Mucosa of stomach (tissue), 1 donor: ENCODE measurements around the gene BABAM1.

Experiments used
- H3K27me3 ChIP-seq: one replicate; pipeline ENCODE4 v1.7.0; 2013; ENCODE audit warnings: mild to moderate bottlenecking, low read length; ENCODE audit not compliant: control insufficient read depth, insufficient read depth
- H3K36me3 ChIP-seq: one replicate; pipeline ENCODE4 v1.7.0; 2013; ENCODE audit warnings: low read length; ENCODE audit not compliant: control insufficient read depth, insufficient read depth
- H3K4me1 ChIP-seq: one replicate; pipeline ENCODE4 v1.7.0; 2013; ENCODE audit warnings: mild to moderate bottlenecking, low read length; ENCODE audit not compliant: control insufficient read depth, insufficient read depth
- H3K4me3 ChIP-seq: one replicate; pipeline ENCODE4 v1.7.0; 2013; ENCODE audit warnings: low read length
- H3K9ac ChIP-seq: one replicate; pipeline ENCODE4 v1.7.0; 2013; ENCODE audit warnings: mild to moderate bottlenecking, low read length, moderate library complexity
- H3K9me3 ChIP-seq: one replicate; pipeline ENCODE4 v1.7.0; 2013; ENCODE audit warnings: mild to moderate bottlenecking, low read length, moderate library complexity; ENCODE audit not compliant: control insufficient read depth
- donor health status: Pancreatic carcinoma.

The BABAM1 gene

GRCh38 chr19:17245535-17245984, 21.7 kb upstream of the BABAM1 start, which contains the start of gene NR2F6:
Gene NR2F6 (minus strand): TSS chr19:17245919. CDS start chr19:17245220, 699 bp downstream.
- Histone ChIP-seq H3K4me1 (peaks cover 59% of the 10 kb centered on the region), H3K9ac (peak within 1 kb of the TSS; percentile 92), H3K27me3 (no peaks in the 10 kb centered on the region), H3K36me3 (peaks cover 3% of the 10 kb centered on the region), H3K9me3 (no peaks in the 10 kb centered on the region), H3K4me3 (peak within 1 kb of the TSS; percentile 97)

GRCh38 chr19:17246681-17247425, 20.4 kb upstream of the BABAM1 start:
- H3K4me3 ChIP-seq, result peak overlapping the region; percentile 31
- no peaks in the 10 kb centered on the region for H3K27me3 ChIP-seq
- peaks cover 49% of the 10 kb centered on the region for H3K4me1 ChIP-seq
- peak overlapping the region; percentile 74 for H3K9ac ChIP-seq
- H3K9me3 ChIP-seq, result no peaks in the 10 kb centered on the region
- no peaks in the 10 kb centered on the region for H3K36me3 ChIP-seq

- no peaks in the 10 kb centered on the region for H3K36me3 ChIP-seq
- H3K9ac ChIP-seq, result peak overlapping the region; percentile 43
- H3K9me3 ChIP-seq, result no peaks in the 10 kb centered on the region
- peaks cover 38% of the 10 kb centered on the region for H3K4me1 ChIP-seq
- H3K4me3 ChIP-seq, result no peak overlapping the region
- no peaks in the 10 kb centered on the region for H3K27me3 ChIP-seq
Observed at GRCh38 chr19:17248011-17248776, 19.0 kb upstream of the BABAM1 start.

- peaks cover 40% of the 10 kb centered on the region for H3K4me1 ChIP-seq
- H3K9me3 ChIP-seq, result no peaks in the 10 kb centered on the region
- H3K9ac ChIP-seq, result no peak overlapping the region
- H3K27me3 ChIP-seq, result no peaks in the 10 kb centered on the region
- H3K4me3 ChIP-seq, result no peak overlapping the region
- H3K36me3 ChIP-seq, result no peaks in the 10 kb centered on the region
Observed at GRCh38 chr19:17249887-17250548, 17.2 kb upstream of the BABAM1 start.

GRCh38 chr19:17254636-17255035, 12.6 kb upstream of the BABAM1 start:
- no peak overlapping the region for H3K4me3 ChIP-seq
- no peak overlapping the region for H3K9ac ChIP-seq
- peaks cover 14% of the 10 kb centered on the region for H3K4me1 ChIP-seq
- H3K27me3 ChIP-seq, result no peaks in the 10 kb centered on the region
- no peaks in the 10 kb centered on the region for H3K36me3 ChIP-seq
- H3K9me3 ChIP-seq, result no peaks in the 10 kb centered on the region

GRCh38 chr19:17255150-17255621, 12.1 kb upstream of the BABAM1 start:
- Histone ChIP-seq H3K9ac (no peak overlapping the region), H3K27me3 (no peaks in the 10 kb centered on the region), H3K4me1 (peaks cover 10% of the 10 kb centered on the region), H3K36me3 (no peaks in the 10 kb centered on the region), H3K9me3 (no peaks in the 10 kb centered on the region), H3K4me3 (no peak overlapping the region)

- Histone ChIP-seq H3K9ac (no peak overlapping the region), H3K36me3 (no peaks in the 10 kb centered on the region), H3K4me1 (peaks cover 10% of the 10 kb centered on the region), H3K27me3 (no peaks in the 10 kb centered on the region), H3K9me3 (no peaks in the 10 kb centered on the region), H3K4me3 (no peak overlapping the region)
Observed at GRCh38 chr19:17256130-17256529, 11.1 kb upstream of the BABAM1 start.

GRCh38 chr19:17259118-17259780, 8.0 kb upstream of the BABAM1 start:
- no peak overlapping the region for H3K4me3 ChIP-seq
- H3K9ac ChIP-seq, result no peak overlapping the region
- no peaks in the 10 kb centered on the region for H3K27me3 ChIP-seq
- peaks cover 10% of the 10 kb centered on the region for H3K4me1 ChIP-seq
- H3K36me3 ChIP-seq, result no peaks in the 10 kb centered on the region
- no peaks in the 10 kb centered on the region for H3K9me3 ChIP-seq

GRCh38 chr19:17259934-17260333, 7.3 kb upstream of the BABAM1 start:
- Histone ChIP-seq H3K9ac (no peak overlapping the region), H3K27me3 (no peaks in the 10 kb centered on the region), H3K36me3 (no peaks in the 10 kb centered on the region), H3K4me1 (peaks cover 6% of the 10 kb centered on the region), H3K4me3 (no peak overlapping the region), H3K9me3 (no peaks in the 10 kb centered on the region)

- Histone ChIP-seq H3K4me3 (no peak overlapping the region), H3K27me3 (no peaks in the 10 kb centered on the region), H3K36me3 (no peaks in the 10 kb centered on the region), H3K9me3 (no peaks in the 10 kb centered on the region), H3K9ac (no peak overlapping the region), H3K4me1 (no peaks in the 10 kb centered on the region)
Observed at GRCh38 chr19:17260842-17261325, 6.4 kb upstream of the BABAM1 start.

GRCh38 chr19:17262557-17262956, 4.7 kb upstream of the BABAM1 start:
- Histone ChIP-seq H3K4me1 (no peaks in the 10 kb centered on the region), H3K4me3 (no peak overlapping the region), H3K36me3 (no peaks in the 10 kb centered on the region), H3K9me3 (no peaks in the 10 kb centered on the region), H3K27me3 (no peaks in the 10 kb centered on the region), H3K9ac (no peak overlapping the region)
